Cardiac fibroblast (primary cell): ENCODE results near the gene CIDEB.

Experiments used
- DNase-seq, 2 donors: peaks; one replicate each; pipeline versions ENCODE4 v3.0.0 to v3.0.0-alpha.2; 2010; ENCODE audit warnings: low read depth in 2 of 2
- H3K4me3 ChIP-seq, 2 donors: replicated peaks in 1 of 2; 1 replicate in 1 of 2; 2 replicates in 1 of 2; pipeline ENCODE4 v1.5.1; 2011; ENCODE audit warnings: low read depth in 2 of 2, low read length in 2 of 2, mild to moderate bottlenecking in 2 of 2, moderate library complexity in 1 of 2
- CTCF ChIP-seq: IDR thresholded peaks from one replicate; pipeline ENCODE4 v1.5.1; 2011; ENCODE audit warnings: low read depth, mild to moderate bottlenecking, low read length, inconsistent platforms

The CIDEB gene

DNA sequence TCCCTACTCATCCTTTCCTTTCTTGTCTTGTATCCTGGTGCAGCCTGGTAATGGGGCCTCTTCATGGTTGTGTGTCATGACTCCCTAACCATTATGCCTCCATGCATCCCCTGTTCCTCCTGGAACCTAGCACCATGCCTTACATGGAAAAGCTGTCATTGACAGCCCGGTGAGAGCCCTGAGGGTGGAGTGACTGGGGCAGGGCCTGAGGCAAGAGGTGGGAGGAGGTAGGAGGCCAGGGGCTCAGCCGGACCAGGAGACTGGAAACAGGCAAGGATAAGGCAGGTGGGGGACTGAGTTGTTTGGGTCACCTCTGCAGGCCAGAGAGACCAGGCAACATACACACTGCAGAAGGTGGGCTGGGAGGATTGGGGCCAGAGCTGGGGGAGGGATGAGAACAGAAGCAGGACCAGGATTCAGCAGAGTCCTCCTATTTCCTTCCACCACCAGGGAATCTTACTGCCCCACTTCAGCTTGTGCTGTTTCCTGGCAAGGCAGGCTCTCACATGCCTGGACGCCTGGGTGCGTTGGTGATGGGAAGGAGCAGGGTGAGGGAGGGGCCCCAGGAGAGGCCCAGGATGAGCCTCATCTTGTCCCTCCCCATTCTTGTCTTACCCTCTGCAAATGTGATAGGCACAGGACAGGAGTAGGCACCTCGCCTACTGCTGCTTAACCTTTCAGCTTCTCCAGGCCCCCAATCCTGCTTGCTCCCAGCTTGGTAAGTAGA lies 1.9 kb upstream of the CIDEB start, which contains the start of gene LTB4R2:
Gene LTB4R2, plus strand, starts transcription at position 603 of the 727 bp plus-strand sequence. CDS start 525 bp downstream, outside the sequence.
- DNase-seq, result no peak
- TF ChIP-seq CTCF, result no peak
- H3K4me3 ChIP-seq, result peak within 1 kb of the TSS in 1 of 2 donors; percentile 24

DNA sequence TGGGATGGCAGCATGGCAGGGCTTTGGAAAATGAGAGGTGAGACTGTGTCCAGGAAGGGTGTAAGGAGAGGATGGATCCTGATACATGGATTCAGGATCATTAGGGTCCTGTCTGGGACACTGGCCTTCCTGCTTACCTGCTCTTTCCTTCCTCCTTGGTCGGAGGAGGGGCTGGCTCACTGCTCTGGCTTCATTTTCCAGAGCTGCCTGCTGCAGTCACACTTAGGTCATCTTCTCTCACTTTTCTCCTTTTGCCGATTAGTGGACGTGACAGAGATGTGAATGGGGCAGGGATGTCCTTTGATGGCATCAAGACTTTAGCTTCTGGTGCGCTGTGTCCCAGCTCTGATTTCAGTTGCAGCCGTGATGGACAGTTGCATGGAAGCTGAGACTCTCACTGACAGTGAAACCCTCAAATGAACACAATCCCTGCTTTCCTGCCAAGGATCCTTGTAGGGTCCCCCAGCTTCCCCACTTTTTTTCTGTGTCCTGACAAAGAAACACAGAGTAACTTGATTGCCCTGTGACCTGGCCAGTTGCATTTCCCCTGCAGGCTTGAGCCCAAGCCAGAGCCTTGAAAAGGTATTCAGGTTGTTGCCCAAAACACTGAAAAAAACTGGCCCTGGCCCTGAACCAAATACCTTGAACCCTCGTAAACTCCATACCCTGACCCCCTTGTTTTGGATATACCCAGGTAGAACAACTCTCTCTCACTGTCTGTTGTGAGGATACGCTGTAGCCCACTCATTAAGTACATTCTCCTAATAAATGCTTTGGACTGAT lies 756 bp upstream of the CIDEB start:
- H3K4me3 ChIP-seq, result no peak overlapping the region
- TF ChIP-seq CTCF, result no peak
- DNase-seq, result no peak

DNA sequence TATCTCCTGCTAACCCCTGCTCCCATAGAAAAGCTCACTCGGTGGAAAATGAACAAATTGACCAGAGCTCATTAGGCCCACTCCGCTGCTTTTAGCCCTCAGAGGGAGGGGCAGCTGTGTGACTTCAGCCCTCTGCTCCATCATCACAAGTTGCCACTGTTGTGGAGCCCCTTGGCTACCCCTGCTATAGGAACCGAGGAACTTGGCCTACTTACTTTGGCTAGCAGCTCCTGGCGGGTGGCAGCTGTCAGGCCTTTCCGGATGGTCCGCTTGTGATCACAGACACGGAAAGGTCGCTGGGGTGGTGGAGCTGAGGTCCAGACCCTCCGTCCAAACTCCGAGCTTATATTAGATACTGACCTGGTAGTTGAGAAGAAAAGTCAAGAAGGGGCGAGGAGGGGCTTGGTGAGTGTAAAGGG lies 612 bp downstream of the CIDEB start:
- no peak overlapping the region for H3K4me3 ChIP-seq
- no peak for TF ChIP-seq CTCF
- no peak for DNase-seq

DNA sequence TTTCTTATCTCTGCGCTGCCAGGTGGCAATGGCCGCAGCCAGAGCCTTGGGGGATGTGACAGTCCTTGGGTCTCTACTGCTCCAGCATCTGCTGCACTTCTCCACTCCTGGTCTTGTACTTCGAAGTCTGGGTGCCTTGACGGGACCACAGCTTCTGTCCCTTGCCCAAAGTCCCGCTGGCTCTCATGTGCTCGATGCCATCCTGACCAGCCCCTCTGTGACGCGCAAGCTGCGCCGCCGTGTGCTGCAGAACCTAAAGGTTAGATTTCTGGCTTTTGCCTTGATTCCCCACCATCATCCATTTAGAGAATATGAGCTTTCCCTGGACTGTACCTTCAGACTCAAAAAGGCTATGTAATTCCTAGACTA lies 3.8 kb downstream of the CIDEB start:
- no peak for TF ChIP-seq CTCF
- no peak for DNase-seq

GRCh38 chr14:24300326-24300980 lies 7.3 kb downstream of the CIDEB start:
- peak overlapping the region; percentile 63 to 100 for H3K4me3 ChIP-seq
- no peak for DNase-seq
- no peak for TF ChIP-seq CTCF

More for the DNA sequence above, 3.8 kb downstream of the CIDEB start:
- no peak overlapping the region for H3K4me3 ChIP-seq

- no peak for TF ChIP-seq CTCF
- peak within 1 kb of the TSS; percentile 63 to 100 for H3K4me3 ChIP-seq
- peak; percentile 87 to 91 for DNase-seq
Observed at GRCh38 chr14:24299255-24300191, 8.3 kb downstream of the CIDEB start, which contains the start of the genes DHRS1 and NOP9. TSS of gene DHRS1 (minus strand) at chr14:24299780. CDS start at chr14:24299106, 674 bp downstream. TSS of gene NOP9 (plus strand) at chr14:24299850. CDS start at chr14:24299955, 105 bp downstream.
